ENCODE measurements around the gene GLIS1.

The GLIS1 gene

DNA sequence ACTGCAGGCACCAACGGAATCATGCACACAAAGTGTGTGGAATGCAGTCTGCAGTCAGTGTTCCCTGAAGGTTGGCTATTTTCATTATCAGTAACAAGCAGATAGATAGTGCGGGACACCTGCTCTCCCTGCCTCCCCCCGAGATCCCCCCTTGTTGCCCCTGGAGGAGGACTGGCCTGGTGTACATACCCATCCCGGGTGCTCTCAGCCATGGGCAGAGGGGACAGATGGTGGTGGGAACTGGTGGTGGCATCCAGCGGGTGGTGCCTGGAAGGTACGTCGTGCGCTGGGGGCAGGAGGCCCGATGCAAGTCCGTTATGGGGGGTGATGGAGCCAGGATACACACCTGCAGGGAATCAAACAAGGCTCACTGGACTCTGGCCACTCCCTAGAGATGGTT lies 224.5 kb downstream of the GLIS1 start:
- Histone ChIP-seq H3K79me2 (ENCODE audit: control insufficient read depth, low read length) (no peaks in the 10 kb centered on the region), H3K4me3 (ENCODE audit: low read length) (no peak overlapping the region), H3F3A (ENCODE audit: control insufficient read depth, insufficient read depth) (no peaks in the 10 kb centered on the region), H3K4me1 (ENCODE audit: control insufficient read depth, low read length) (no peaks in the 10 kb centered on the region), H3K27ac (ENCODE audit: low read depth, low read length) (no peak overlapping the region), H3K9me2 (replicated peaks; ENCODE audit: control insufficient read depth, low read length) (no peaks in the 10 kb centered on the region), H4K20me1 (ENCODE audit: control insufficient read depth, insufficient read depth, low read depth, low read length) (no peaks in the 10 kb centered on the region), H3K36me3 (ENCODE audit: control insufficient read depth, low read length) (no peaks in the 10 kb centered on the region), H3K27me3 (ENCODE audit: control insufficient read depth, low read length) (no peaks in the 10 kb centered on the region), H3K9me3 (ENCODE audit: control insufficient read depth, insufficient read depth, low read length) (no peaks in the 10 kb centered on the region), H3K4me2 (ENCODE audit: low read length) (no peak overlapping the region)
- no peak for TF ChIP-seq EZH2phosphoT487 (IDR thresholded peaks at IDR 0.05; ENCODE audit: borderline replicate concordance, low read length)
- TF ChIP-seq, protein P1, sequence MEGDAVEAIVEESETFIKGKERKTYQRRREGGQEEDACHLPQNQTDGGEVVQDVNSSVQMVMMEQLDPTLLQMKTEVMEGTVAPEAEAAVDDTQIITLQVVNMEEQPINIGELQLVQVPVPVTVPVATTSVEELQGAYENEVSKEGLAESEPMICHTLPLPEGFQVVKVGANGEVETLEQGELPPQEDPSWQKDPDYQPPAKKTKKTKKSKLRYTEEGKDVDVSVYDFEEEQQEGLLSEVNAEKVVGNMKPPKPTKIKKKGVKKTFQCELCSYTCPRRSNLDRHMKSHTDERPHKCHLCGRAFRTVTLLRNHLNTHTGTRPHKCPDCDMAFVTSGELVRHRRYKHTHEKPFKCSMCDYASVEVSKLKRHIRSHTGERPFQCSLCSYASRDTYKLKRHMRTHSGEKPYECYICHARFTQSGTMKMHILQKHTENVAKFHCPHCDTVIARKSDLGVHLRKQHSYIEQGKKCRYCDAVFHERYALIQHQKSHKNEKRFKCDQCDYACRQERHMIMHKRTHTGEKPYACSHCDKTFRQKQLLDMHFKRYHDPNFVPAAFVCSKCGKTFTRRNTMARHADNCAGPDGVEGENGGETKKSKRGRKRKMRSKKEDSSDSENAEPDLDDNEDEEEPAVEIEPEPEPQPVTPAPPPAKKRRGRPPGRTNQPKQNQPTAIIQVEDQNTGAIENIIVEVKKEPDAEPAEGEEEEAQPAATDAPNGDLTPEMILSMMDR (IDR thresholded peaks at IDR 0.05; ENCODE audit: low read depth, low read length, poor library complexity, severe bottlenecking) = no peak

DNA sequence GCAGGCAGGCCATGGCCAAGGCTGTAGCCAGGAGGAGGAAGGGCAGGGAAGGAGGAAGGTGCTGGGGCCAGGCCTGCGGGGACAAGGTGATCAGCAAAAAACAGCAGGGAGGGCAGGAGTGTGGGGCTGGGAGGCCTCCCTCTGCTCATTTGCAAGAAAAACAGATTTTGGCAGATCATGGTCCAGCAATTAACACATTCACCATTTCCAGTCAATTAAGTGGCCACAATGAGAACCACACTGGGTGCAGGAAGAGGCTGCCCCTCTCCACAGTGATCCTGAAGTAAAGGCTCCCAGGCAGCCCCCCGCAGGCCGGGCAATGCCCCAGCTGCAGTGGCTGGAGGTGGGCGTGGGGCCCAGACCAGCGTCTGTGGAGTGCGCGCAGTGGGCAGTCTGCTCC lies 225.1 kb downstream of the GLIS1 start:
- Histone ChIP-seq H3K36me3 (ENCODE audit: control insufficient read depth, low read length) (no peaks in the 10 kb centered on the region), H3K4me2 (ENCODE audit: low read length) (no peak overlapping the region), H3K79me2 (ENCODE audit: control insufficient read depth, low read length) (no peaks in the 10 kb centered on the region), H3K4me3 (ENCODE audit: low read length) (no peak overlapping the region), H3F3A (ENCODE audit: control insufficient read depth, insufficient read depth) (no peaks in the 10 kb centered on the region), H3K27me3 (ENCODE audit: control insufficient read depth, low read length) (no peaks in the 10 kb centered on the region), H3K9me2 (replicated peaks; ENCODE audit: control insufficient read depth, low read length) (no peaks in the 10 kb centered on the region), H3K4me1 (ENCODE audit: control insufficient read depth, low read length) (no peaks in the 10 kb centered on the region), H3K9me3 (ENCODE audit: control insufficient read depth, insufficient read depth, low read length) (no peaks in the 10 kb centered on the region), H3K27ac (ENCODE audit: low read depth, low read length) (no peak overlapping the region), H4K20me1 (ENCODE audit: control insufficient read depth, insufficient read depth, low read depth, low read length) (no peaks in the 10 kb centered on the region)
- no peak for TF ChIP-seq EZH2phosphoT487 (IDR thresholded peaks at IDR 0.05; ENCODE audit: borderline replicate concordance, low read length)
- TF ChIP-seq, protein P1 (IDR thresholded peaks at IDR 0.05; ENCODE audit: low read depth, low read length, poor library complexity, severe bottlenecking) = no peak

DNA sequence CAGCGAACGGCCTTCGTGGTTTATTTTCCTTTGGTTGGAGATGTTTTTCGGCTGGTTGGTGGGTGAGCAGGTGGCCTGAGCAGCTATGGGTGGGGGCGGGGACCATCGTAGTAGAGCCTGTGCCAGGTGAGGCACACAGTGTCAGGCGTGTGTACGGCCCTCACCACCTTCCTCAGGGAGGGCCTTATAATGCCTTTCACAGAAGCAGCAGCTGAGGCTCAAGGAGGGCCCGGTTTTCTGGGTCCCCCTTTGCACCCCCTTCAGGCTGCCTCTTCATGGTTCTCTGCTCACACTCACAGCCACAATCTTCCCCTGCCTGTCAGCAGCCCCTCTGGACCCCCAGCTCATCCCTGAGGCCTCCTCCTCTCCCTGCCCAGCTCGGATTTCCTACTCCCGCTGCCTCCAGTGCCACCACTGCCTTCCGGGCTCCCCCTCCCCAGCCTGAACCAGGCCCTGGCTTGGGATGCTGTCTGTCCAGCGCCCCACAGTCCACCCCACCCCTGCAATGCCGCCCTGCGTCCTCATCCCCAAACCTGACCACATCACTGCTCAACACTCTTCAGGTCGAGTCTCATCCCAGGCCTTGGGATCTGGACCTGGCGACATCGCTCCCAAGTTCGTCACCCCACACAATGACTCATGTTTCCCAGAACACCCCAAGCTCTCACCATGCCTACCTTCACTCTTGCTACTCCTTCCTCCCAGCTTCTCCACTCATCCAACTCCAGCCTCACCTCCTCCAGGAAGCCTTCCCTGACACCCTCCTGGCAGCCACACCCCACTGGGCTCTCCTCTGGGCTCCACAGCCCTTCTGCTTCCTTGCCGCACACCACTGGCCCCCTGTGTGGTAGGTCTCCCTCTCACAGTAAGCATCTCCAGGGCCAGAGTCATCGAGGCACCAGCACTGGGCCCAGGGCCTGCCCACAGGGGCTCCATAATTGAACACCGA lies 225.9 kb downstream of the GLIS1 start:
- H3F3A ChIP-seq (ENCODE audit: control insufficient read depth, insufficient read depth) = no peaks in the 10 kb centered on the region
- H3K4me1 ChIP-seq (ENCODE audit: control insufficient read depth, low read length) = no peaks in the 10 kb centered on the region
- no peak overlapping the region for H3K27ac ChIP-seq (ENCODE audit: low read depth, low read length)
- H3K4me2 ChIP-seq (ENCODE audit: low read length) = no peak overlapping the region
- no peaks in the 10 kb centered on the region for H3K9me3 ChIP-seq (ENCODE audit: control insufficient read depth, insufficient read depth, low read length)
- H3K79me2 ChIP-seq (ENCODE audit: control insufficient read depth, low read length) = no peaks in the 10 kb centered on the region
- no peaks in the 10 kb centered on the region for H4K20me1 ChIP-seq (ENCODE audit: control insufficient read depth, insufficient read depth, low read depth, low read length)
- no peaks in the 10 kb centered on the region for H3K9me2 ChIP-seq (replicated peaks; ENCODE audit: control insufficient read depth, low read length)
- no peak for TF ChIP-seq EZH2phosphoT487 (IDR thresholded peaks at IDR 0.05; ENCODE audit: borderline replicate concordance, low read length)
- TF ChIP-seq, protein P1 (IDR thresholded peaks at IDR 0.05; ENCODE audit: low read depth, low read length, poor library complexity, severe bottlenecking) = no peak
- no peak overlapping the region for H3K4me3 ChIP-seq (ENCODE audit: low read length)
- no peaks in the 10 kb centered on the region for H3K36me3 ChIP-seq (ENCODE audit: control insufficient read depth, low read length)
- H3K27me3 ChIP-seq (ENCODE audit: control insufficient read depth, low read length) = no peaks in the 10 kb centered on the region

Data from DOHH2 (cell line).